BE2C (cell line): ENCODE data around the gene FNDC8.

Experiments
- DNase-seq: peaks from one replicate; pipeline ENCODE4 v3.0.0-alpha.2; 2020
- H3K27me3 ChIP-seq: fragments of 250-450 bp; sonication (Bioruptor Pico); 2 replicates; pipeline ENCODE4 v1.5.1; 2020; ENCODE audit warnings: mild to moderate bottlenecking
- H3K36me3 ChIP-seq: fragments of 250-450 bp; sonication (Bioruptor Pico); 2 replicates; pipeline ENCODE4 v1.5.1; 2020; ENCODE audit warnings: mild to moderate bottlenecking
- H3K4me1 ChIP-seq: fragments of 250-450 bp; sonication (Bioruptor Pico); 2 replicates; pipeline ENCODE4 v1.5.1; 2020
- H3K4me3 ChIP-seq: 2 replicates; pipeline ENCODE4 v1.5.1; 2011; ENCODE audit warnings: low read depth, low read length
- H3K9me3 ChIP-seq: fragments of 250-450 bp; sonication (Bioruptor Pico); 2 replicates; pipeline ENCODE4 v1.5.1; 2020
- TF ChIP-seq, protein P1 (sequence below): IDR thresholded peaks from 2 replicates; pipeline ENCODE4 v1.5.1; 2012; ENCODE audit warnings: mild to moderate bottlenecking, low read depth, low read length

The FNDC8 gene

DNA sequence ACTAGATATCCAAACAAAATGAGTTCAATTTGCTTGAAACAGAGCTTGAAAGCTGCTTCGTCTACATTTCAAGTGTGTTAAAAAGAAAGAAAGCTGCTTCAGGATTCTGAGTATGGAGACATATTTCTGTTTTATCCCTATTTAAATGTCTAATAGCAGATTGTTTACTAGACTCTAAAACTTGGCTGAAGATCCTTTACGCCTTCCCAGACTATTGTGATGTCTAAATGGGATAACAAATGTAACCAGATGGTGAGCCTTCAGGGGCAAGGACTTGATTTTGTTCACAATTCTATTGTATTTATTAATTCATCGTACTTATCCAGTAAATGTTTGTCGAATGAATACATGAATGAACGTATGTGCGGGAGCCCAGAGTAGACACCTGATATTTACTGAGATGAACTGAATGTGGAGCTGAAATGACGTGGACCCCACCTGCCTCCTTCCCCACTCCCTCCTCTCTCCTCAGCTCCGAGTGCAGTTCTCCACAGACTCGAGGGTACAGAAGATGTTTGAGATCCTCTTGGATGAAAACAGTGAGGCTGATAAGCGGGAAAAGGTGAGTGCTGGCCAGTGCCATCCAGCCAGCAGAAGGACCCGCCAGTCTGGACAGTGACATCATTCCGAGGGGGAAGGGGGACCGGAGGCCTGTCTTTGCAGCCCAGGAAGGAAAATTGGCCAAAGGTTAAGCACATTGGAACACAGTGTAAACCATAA lies 31.2 kb downstream of the FNDC8 start:
- H3K4me3 ChIP-seq, result no peak overlapping the region
- H3K9me3 ChIP-seq, result no peaks in the 10 kb centered on the region
- no peak for DNase-seq
- peaks cover 15% of the 10 kb centered on the region for H3K27me3 ChIP-seq
- H3K4me1 ChIP-seq, result no peaks in the 10 kb centered on the region
- TF ChIP-seq, protein P1, sequence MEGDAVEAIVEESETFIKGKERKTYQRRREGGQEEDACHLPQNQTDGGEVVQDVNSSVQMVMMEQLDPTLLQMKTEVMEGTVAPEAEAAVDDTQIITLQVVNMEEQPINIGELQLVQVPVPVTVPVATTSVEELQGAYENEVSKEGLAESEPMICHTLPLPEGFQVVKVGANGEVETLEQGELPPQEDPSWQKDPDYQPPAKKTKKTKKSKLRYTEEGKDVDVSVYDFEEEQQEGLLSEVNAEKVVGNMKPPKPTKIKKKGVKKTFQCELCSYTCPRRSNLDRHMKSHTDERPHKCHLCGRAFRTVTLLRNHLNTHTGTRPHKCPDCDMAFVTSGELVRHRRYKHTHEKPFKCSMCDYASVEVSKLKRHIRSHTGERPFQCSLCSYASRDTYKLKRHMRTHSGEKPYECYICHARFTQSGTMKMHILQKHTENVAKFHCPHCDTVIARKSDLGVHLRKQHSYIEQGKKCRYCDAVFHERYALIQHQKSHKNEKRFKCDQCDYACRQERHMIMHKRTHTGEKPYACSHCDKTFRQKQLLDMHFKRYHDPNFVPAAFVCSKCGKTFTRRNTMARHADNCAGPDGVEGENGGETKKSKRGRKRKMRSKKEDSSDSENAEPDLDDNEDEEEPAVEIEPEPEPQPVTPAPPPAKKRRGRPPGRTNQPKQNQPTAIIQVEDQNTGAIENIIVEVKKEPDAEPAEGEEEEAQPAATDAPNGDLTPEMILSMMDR, result no peak
- H3K36me3 ChIP-seq, result no peaks in the 10 kb centered on the region

DNA sequence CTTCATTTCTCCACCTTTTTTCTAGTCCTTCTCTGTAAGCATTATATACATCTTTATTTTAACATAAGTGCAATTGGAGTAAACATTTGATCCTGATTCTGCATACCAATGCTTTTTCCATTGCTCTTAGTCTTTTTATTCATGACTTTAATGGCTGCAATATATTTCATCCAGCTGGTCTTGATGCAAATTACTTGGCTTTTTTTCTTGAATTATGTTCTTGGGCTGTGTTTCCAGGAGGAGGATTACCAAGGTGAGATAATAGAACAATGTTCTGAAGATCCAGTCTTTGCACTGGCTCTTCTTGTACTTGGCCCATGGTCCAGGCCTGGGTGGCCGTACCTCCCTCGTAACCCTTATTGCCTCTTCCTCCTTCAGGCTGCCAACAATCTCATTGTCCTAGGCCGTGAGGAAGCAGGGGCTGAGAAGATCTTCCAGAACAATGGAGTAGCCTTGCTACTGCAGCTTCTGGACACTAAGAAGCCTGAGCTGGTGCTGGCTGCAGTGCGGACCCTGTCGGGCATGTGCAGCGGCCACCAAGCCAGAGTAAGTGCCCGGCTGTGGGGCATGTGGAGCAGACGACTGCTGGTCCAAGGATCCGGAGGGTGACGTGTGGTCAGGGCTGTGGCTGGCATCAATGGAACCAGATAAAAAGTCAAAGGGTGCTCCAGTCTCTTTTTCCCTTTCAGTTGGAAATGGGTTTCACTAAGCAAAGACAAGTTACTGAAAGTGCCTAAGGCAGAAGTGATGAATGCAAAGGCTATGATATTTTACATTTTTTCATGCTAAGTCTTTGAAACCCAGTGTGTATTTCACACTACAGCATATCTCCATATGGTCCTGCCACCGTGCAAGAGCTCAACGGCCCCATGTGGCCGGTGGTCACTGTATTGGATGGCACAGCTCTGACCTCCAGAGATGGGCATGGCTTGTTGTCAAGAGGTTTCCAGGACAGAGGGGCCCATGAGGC lies 33.1 kb downstream of the FNDC8 start:
- TF ChIP-seq, protein P1, result no peak
- Histone ChIP-seq H3K36me3 (no peaks in the 10 kb centered on the region), H3K4me1 (no peaks in the 10 kb centered on the region), H3K27me3 (peaks cover 20% of the 10 kb centered on the region), H3K4me3 (no peak overlapping the region), H3K9me3 (no peaks in the 10 kb centered on the region)
- no peak for DNase-seq

DNA sequence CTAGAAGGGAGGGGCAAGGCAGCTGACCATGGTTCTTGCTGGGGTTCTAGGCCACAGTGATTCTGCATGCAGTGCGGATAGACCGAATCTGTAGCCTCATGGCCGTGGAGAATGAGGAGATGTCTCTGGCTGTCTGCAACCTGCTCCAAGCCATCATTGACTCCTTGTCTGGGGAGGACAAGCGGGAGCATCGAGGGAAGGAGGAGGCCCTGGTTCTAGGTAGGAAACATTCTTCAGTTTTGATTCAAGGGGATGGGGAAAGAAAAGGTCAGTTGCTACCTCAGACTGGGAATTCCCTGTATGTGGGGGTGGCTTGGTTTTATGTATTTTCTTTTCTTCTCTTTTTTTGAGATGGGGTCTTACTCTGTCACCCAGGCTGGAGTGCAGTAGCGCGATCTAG lies 33.8 kb downstream of the FNDC8 start:
- TF ChIP-seq, protein P1, result no peak
- Histone ChIP-seq H3K9me3 (no peaks in the 10 kb centered on the region), H3K36me3 (no peaks in the 10 kb centered on the region), H3K27me3 (peaks cover 23% of the 10 kb centered on the region), H3K4me3 (no peak overlapping the region), H3K4me1 (no peaks in the 10 kb centered on the region)
- no peak for DNase-seq

DNA sequence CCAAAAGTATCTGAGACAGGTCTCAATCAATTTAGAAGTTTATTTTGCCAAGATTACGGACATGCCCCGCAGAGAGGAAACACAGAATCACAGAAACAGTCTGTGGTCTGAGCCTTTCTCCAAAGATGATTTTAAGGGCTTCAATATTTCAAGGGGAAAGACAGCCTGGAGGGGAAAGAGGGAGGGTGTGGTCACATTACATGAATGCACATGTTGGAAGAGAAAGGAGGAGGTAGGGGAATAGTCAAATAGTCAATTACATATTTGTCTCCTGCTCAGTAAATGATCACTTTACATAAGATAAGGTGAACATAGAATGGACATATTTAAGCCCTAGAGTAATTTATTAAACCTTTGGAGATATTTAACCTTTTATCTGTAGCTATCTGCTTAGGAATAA lies 38.5 kb downstream of the FNDC8 start:
- Histone ChIP-seq H3K27me3 (peaks cover 34% of the 10 kb centered on the region), H3K4me3 (no peak overlapping the region), H3K4me1 (no peaks in the 10 kb centered on the region), H3K9me3 (no peaks in the 10 kb centered on the region), H3K36me3 (no peaks in the 10 kb centered on the region)
- TF ChIP-seq, protein P1, result no peak
- no peak for DNase-seq

DNA sequence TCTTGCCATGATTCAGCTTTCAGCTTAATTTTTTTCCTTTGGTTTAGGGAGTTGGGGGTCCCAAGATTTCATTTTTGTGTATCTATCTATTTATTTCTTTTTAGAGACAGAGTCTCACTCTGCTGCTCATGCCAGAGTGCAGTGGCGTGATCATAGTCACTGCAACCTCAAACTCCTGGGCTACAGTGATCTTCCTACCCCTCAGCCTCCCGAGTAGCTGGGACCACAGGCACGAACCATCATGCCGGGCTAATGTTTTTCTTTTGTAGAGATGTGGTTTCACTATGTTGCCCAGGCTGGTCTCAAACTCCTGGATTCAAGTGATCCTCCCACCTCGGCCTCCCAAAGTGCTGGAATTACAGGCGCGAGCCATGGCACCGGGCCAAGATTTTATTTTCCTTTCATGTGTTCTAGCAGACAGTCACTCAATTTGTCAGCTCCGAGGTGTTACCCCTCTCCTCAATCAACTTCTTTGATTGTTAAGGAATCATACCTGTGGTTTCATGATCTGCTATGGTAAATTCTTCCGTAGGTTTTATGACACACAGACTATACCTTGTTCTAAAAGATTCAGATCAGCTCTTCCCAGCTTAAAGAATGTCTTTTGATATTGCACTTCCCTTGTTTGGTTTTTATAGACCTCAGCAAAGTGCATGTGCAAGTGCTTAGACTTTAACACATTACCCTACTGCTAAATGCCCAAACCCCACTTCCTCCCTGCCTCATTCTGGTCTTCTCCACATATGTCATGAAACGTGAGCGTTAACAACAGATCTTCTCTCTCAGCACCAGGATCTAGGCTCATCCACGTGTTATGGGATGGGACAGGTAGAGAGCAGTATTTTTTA lies 39.2 kb downstream of the FNDC8 start:
- Histone ChIP-seq H3K4me3 (no peak overlapping the region), H3K9me3 (no peaks in the 10 kb centered on the region), H3K4me1 (no peaks in the 10 kb centered on the region), H3K27me3 (peaks cover 34% of the 10 kb centered on the region), H3K36me3 (no peaks in the 10 kb centered on the region)
- TF ChIP-seq, protein P1, result no peak
- DNase-seq, result no peak
